D721Med (cell line): ENCODE results near the gene SH2B3.

ENCODE experiments used
- DNase-seq: peaks from one replicate; pipeline ENCODE4 v3.0.0; 2011; ENCODE audit warnings: low spot score; ENCODE audit not compliant: insufficient read length
- FAIRE-seq: peaks from 2 replicates; lab custom pipeline; 2011; peaks lifted over from hg19 to GRCh38; lab: Jason Lieb, UNC
- TF ChIP-seq, protein P1 (sequence below): IDR thresholded peaks from 2 replicates; pipeline ENCODE4 v1.5.1; 2012; ENCODE audit warnings: mild to moderate bottlenecking, control low read depth; ENCODE audit not compliant: insufficient read depth; ENCODE audit errors: missing control alignments

Gene SH2B3

DNA sequence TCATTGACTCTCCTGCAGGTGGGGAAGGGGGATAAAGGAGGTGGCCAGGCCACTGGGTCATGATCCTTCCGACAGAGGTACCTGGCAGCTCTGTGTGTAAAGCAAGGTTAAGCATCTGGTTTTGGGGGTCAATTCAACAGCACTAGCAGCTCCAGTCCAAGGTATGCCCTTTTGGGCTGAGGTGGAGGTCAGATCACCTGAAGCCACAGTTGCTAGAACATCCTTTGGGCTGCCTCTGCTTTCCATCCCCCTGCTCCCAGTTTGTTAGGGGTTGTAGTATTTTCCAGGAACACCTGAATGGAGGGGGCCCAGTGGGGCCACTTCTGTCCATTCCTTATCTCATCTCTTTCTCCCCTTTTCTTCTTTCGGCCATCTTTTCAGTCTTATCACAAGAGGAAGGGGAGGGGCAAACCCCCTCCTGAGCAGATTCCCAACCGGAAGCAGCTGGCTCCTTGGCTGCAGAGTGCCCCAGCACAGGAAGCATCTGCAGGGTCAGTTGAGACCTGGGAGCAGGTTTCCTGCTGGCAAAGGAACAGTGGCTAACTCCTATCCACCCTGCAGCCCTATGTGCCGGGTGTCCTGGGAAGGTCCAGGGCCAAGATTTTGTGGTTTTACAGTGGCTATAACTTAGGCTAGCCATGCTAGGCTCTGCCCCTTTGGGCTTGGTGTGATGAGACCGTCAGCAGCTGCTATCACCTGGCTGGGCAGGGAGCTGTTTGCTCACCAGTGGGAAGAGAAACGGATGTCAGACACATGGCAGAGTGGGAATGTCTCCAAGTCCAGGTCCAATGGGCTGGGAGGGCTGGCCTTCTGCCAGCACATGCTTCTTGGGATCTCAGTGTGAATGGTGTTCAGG, 40.2 kb downstream of the SH2B3 start:
- DNase-seq (no peak), FAIRE-seq (no peak)
- TF ChIP-seq, protein P1, sequence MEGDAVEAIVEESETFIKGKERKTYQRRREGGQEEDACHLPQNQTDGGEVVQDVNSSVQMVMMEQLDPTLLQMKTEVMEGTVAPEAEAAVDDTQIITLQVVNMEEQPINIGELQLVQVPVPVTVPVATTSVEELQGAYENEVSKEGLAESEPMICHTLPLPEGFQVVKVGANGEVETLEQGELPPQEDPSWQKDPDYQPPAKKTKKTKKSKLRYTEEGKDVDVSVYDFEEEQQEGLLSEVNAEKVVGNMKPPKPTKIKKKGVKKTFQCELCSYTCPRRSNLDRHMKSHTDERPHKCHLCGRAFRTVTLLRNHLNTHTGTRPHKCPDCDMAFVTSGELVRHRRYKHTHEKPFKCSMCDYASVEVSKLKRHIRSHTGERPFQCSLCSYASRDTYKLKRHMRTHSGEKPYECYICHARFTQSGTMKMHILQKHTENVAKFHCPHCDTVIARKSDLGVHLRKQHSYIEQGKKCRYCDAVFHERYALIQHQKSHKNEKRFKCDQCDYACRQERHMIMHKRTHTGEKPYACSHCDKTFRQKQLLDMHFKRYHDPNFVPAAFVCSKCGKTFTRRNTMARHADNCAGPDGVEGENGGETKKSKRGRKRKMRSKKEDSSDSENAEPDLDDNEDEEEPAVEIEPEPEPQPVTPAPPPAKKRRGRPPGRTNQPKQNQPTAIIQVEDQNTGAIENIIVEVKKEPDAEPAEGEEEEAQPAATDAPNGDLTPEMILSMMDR: no peak

- TF ChIP-seq, protein P1: no peak
- FAIRE-seq (no peak), DNase-seq (no peak)
Measured at GRCh38 chr12:111446631-111447570, 41.2 kb downstream of the SH2B3 start.

DNA sequence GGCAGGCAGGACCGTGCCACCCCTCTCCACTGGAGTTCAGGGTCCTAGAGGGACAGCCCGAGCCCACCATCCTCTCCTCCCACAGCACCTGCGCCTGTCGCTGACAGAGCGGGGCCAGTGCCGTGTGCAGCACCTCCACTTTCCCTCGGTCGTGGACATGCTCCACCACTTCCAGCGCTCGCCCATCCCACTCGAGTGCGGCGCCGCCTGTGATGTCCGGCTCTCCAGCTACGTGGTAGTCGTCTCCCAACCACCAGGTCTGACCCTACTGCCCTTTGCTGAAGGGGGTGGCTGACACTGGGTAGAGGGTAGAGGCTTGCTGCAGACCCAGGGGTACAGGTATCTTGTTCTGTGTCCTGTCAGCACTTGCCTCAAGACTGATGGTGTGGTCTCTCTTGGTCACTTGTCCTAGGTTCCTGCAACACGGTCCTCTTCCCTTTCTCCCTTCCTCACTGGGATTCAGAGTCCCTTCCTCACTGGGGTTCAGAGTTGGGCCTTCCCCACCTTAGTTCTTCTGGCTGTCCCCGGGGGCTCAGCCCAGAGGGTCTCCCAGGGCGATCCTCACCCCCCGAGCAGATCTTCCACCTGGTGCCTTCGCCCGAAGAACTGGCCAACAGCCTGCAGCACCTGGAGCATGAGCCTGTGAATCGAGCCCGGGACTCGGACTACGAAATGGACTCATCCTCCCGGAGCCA, 42.0 kb downstream of the SH2B3 start:
- FAIRE-seq (no peak), DNase-seq (no peak)
- TF ChIP-seq, protein P1: no peak

- FAIRE-seq (no peak), DNase-seq (no peak)
- TF ChIP-seq, protein P1: no peak
Measured at GRCh38 chr12:111448266-111448830, 42.6 kb downstream of the SH2B3 start.

DNA sequence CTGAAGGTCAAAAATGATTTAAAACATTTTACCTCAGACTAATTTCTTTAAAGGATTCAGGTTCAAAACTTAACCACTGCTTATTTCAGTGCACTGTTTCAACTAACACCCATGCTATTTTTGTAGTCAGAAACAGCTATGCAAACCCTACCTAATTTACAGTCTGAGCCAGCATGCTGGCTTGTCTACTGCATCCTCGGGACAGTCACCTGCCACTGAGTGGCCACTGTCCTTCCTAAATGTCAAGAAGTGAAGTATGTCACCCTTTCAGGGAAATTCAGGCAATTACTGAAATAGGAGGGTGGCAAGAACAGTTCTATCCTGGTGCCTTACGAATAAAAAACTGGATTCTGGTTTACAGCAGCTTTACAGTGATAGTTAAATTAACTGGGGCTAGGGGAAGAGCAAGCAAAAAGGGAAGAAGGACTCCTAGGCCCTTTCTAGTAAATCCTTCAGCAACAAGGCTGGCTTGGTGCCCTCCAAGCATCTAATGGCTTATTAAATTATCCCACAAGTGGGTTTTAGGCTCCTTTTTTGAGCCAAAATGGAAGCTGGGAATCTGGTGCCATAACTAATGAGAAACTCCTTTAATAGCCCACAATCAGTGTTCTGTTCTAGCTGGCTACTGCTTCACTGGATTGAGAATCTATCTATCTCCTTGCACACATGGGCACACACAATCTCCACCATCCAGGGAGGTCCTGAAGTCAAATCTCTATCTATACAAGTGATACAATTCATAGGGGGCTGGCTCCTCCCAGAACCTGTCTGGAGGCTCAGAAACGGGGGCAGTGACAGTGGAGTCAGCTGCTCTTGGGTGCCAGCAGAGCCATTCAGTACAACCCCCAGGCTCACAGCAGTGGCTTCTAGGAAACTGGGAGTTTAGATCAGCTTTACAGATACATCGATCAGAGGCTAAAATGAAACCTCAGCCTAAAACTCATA, 43.4 kb downstream of the SH2B3 start:
- TF ChIP-seq, protein P1: no peak
- no peak for FAIRE-seq
- DNase-seq: no peak

- FAIRE-seq: no peak
- TF ChIP-seq, protein P1: no peak
- no peak for DNase-seq
Measured at GRCh38 chr12:111450676-111451075, 45.0 kb downstream of the SH2B3 start.
